Nephron progenitor cell (in vitro differentiated cells): Measurements from ENCODE around the gene MED12L.

Experiments used
- DNase-seq: peaks from one replicate; pipeline ENCODE4 v3.0.0; 2021
- H3K27ac Mint-ChIP-seq: 2 replicates; pipeline ENCODE4 v1.8.0; 2021; ENCODE audit warnings: mild to moderate bottlenecking, moderate library complexity, mixed read lengths
- H3K27me3 Mint-ChIP-seq: 2 replicates; pipeline ENCODE4 v1.8.0; 2021; ENCODE audit warnings: mild to moderate bottlenecking, low read depth, mixed read lengths; ENCODE audit not compliant: poor library complexity
- H3K36me3 Mint-ChIP-seq: 2 replicates; pipeline ENCODE4 v1.8.0; 2021; ENCODE audit warnings: low read depth, mixed read lengths
- H3K4me1 Mint-ChIP-seq: 2 replicates; pipeline ENCODE4 v1.8.0; 2021; ENCODE audit warnings: mixed read lengths
- H3K4me3 Mint-ChIP-seq: 2 replicates; pipeline ENCODE4 v1.8.0; 2021; ENCODE audit warnings: mild to moderate bottlenecking, moderate library complexity, mixed read lengths
- H3K9me3 Mint-ChIP-seq: 2 replicates; pipeline ENCODE4 v1.8.0; 2021; ENCODE audit warnings: mild to moderate bottlenecking, moderate library complexity, mixed read lengths
- CTCF ChIP-seq: fragments of 200-600 bp; sonication (generic); IDR thresholded peaks from 2 replicates; pipeline ENCODE4 v1.5.0; 2021; ENCODE audit warnings: antibody characterized with exemption

MED12L gene

GRCh38 chr3:151367448-151367847 lies 282.0 kb downstream of the MED12L start:
- H3K27ac Mint-ChIP-seq, result peak overlapping the region; percentile 57
- no peak overlapping the region for H3K4me3 Mint-ChIP-seq
- DNase-seq, result no peak
- H3K27me3 Mint-ChIP-seq, result no peaks in the 10 kb centered on the region
- H3K36me3 Mint-ChIP-seq, result peaks cover 38% of the 10 kb centered on the region
- H3K4me1 Mint-ChIP-seq, result peaks cover 9% of the 10 kb centered on the region
- no peaks in the 10 kb centered on the region for H3K9me3 Mint-ChIP-seq
- no peak for TF ChIP-seq CTCF

GRCh38 chr3:151371526-151371925 lies 286.1 kb downstream of the MED12L start:
- H3K4me1 Mint-ChIP-seq, result no peaks in the 10 kb centered on the region
- no peak overlapping the region for H3K27ac Mint-ChIP-seq
- no peaks in the 10 kb centered on the region for H3K9me3 Mint-ChIP-seq
- H3K27me3 Mint-ChIP-seq, result no peaks in the 10 kb centered on the region
- no peak overlapping the region for H3K4me3 Mint-ChIP-seq
- no peak for DNase-seq
- no peak for TF ChIP-seq CTCF
- H3K36me3 Mint-ChIP-seq, result peaks cover 15% of the 10 kb centered on the region

GRCh38 chr3:151372063-151372820 lies 286.8 kb downstream of the MED12L start:
- Mint-ChIP-seq H3K36me3 (peaks cover 14% of the 10 kb centered on the region), H3K4me3 (no peak overlapping the region), H3K9me3 (no peaks in the 10 kb centered on the region), H3K4me1 (no peaks in the 10 kb centered on the region), H3K27me3 (no peaks in the 10 kb centered on the region), H3K27ac (no peak overlapping the region)
- DNase-seq, result no peak
- no peak for TF ChIP-seq CTCF

- H3K4me3 Mint-ChIP-seq, result no peak overlapping the region
- TF ChIP-seq CTCF, result no peak
- no peaks in the 10 kb centered on the region for H3K27me3 Mint-ChIP-seq
- no peaks in the 10 kb centered on the region for H3K4me1 Mint-ChIP-seq
- H3K27ac Mint-ChIP-seq, result no peak overlapping the region
- no peaks in the 10 kb centered on the region for H3K9me3 Mint-ChIP-seq
- DNase-seq, result no peak
- peaks cover 12% of the 10 kb centered on the region for H3K36me3 Mint-ChIP-seq
Observed at GRCh38 chr3:151377768-151378385, 292.4 kb downstream of the MED12L start.

GRCh38 chr3:151379083-151379734 lies 293.7 kb downstream of the MED12L start:
- no peaks in the 10 kb centered on the region for H3K4me1 Mint-ChIP-seq
- peaks cover 13% of the 10 kb centered on the region for H3K36me3 Mint-ChIP-seq
- DNase-seq, result peak; percentile 72
- TF ChIP-seq CTCF, result peak; percentile 72
- no peaks in the 10 kb centered on the region for H3K9me3 Mint-ChIP-seq
- H3K4me3 Mint-ChIP-seq, result no peak overlapping the region
- no peak overlapping the region for H3K27ac Mint-ChIP-seq
- H3K27me3 Mint-ChIP-seq, result no peaks in the 10 kb centered on the region
